LNCAP (cell line): ENCODE data around the gene TNFRSF19.

ENCODE experiments used
- TF ChIP-seq, protein P1 (sequence below): fragments of 450-650 bp; IDR thresholded peaks from 2 replicates; pipeline ENCODE4 v1.5.1; 2017; ENCODE audit warnings: mild to moderate bottlenecking

The TNFRSF19 gene

GRCh38 chr13:23652909-23653726 is 82.9 kb downstream of the TNFRSF19 start:
- TF ChIP-seq, protein P1, sequence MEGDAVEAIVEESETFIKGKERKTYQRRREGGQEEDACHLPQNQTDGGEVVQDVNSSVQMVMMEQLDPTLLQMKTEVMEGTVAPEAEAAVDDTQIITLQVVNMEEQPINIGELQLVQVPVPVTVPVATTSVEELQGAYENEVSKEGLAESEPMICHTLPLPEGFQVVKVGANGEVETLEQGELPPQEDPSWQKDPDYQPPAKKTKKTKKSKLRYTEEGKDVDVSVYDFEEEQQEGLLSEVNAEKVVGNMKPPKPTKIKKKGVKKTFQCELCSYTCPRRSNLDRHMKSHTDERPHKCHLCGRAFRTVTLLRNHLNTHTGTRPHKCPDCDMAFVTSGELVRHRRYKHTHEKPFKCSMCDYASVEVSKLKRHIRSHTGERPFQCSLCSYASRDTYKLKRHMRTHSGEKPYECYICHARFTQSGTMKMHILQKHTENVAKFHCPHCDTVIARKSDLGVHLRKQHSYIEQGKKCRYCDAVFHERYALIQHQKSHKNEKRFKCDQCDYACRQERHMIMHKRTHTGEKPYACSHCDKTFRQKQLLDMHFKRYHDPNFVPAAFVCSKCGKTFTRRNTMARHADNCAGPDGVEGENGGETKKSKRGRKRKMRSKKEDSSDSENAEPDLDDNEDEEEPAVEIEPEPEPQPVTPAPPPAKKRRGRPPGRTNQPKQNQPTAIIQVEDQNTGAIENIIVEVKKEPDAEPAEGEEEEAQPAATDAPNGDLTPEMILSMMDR: no peak

DNA sequence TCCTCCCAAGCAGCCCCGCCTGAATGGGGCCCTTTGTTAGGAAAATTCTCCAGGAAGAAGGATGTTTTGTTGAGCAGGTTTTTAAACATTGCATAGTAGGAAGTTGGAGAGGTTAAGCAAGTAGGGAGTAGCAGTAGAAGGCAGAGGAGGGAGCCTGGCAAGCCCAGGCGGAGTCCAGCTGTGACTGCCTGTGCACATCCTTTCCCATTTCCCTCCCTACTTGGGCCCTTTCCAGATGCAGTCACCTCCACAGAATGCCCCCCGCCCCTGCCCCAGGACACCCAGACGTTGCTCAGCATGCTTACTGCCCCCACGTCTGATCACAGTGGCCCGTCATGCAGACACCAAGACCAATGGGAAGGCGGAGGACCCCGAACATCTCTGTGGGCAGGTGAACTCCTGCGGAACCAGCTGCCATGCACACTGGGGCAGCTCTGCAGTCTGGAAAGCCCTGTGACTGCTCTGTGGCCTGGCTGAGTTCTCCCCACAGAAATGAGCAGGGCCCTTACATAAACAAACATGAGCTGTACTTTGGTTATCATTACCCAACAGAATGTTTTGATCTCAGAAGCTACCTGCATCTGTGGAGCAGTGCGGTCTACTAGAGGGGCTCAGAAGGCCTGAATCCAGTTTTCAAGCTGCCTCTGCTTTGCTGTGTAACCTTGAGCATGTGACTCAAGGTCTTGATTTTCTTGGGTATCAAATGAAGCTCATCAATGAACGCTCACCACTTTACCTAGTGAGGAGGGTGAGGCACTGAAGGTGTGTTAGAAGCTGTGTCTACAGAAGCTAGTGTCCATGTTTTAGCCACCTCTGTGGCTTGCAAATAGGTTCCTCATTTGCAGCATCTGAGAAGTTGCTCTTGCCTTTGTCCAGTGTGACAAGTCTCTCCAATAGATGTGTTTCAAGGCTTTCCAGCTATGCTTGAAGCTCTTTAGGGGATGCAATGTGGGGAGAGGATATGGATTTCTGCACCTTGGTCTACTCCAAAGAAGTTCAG is 84.2 kb downstream of the TNFRSF19 start:
- TF ChIP-seq, protein P1: no peak

- TF ChIP-seq, protein P1: no peak
These were observed 85.1 kb downstream of the TNFRSF19 start for GRCh38 chr13:23655321-23655720.

DNA sequence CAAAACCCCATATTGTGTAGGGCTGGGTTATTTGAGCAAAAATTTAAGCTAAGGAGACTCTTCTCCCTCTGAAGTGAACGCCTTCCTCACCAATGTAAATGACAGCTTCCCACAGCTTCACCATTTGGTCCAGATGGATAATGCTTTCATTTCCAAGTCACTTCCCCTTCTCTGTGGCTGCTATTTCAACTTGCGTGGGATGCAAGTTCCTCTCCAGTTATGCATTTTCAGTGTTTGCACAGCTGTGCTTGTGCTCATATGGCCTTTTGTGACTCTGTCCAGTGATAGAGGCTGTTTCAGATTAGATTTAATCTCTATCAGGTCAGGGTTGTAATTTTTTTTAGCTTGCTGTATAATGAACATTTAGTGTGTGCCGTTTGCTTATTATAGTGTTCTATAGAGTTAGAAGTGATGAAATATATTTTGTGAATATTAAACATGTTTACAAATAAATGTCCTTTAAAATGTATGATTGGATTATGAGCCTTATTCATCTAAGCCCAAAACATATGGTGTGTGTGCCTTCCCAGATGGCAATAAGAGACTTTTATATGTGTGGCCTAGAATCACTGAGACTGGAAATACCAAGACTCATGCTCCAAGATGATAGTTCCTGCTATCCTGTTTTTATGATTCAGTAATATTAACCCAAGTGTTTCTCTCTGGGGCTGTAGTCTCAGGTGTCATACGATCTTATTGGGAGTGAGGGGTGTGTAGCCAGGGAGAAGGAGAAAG is 86.6 kb downstream of the TNFRSF19 start:
- TF ChIP-seq, protein P1: no peak

DNA sequence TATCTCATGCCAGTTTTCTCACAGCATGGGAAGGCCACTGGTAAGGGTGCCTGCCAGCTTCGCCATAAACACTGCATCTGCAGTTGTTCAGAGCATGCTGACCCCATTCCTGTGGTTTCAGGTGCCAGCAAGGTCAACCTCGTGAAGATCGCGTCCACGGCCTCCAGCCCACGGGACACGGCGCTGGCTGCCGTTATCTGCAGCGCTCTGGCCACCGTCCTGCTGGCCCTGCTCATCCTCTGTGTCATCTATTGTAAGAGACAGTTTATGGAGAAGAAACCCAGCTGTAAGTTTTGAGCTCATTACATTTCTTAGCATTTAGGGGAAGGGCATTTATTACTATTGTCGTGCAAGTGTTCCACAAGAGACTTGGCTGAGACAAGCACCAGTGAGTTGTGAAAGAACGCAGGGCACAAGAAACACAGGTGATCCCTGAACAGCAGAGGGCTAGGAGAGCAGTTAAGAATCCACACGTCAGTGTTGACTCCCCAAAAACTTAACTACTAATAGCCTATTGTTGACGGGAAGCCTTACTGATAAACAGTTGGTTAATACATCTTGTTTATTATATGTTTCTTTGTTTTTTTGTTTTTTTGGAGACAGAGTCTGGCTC is 88.8 kb downstream of the TNFRSF19 start:
- TF ChIP-seq, protein P1: no peak

DNA sequence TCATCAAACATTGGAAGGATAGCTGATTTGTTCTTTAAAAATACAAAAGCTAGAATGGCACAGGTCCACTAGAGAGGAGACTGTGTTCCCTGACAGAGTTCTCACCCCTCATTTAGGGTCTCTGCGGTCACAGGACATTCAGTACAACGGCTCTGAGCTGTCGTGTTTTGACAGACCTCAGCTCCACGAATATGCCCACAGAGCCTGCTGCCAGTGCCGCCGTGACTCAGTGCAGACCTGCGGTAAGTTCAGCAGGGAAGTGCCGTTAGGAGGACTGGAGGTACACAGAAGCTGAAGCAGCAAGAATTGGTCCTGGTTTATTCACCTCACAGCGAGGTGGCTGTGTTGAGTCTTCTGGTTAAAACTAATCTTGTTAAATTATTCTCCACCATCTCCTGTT is 90.0 kb downstream of the TNFRSF19 start:
- TF ChIP-seq, protein P1: no peak

- TF ChIP-seq, protein P1: no peak
These were observed 96.4 kb downstream of the TNFRSF19 start for GRCh38 chr13:23666582-23666981.
